ENCODE measurements around the gene SNX30. TPM values are rescaled to one million over a fixed set of nuclear protein-coding genes. Genes with fewer than 3 reads are reported as not detected.

The SNX30 gene
- total RNA-seq, 1 donor from 2014 or later = 22.5 TPM

GRCh38 chr9:112917987-112918362 lies 167.4 kb downstream of the SNX30 start:
- Histone ChIP-seq H3K4me3 (ENCODE audit: low read depth, low read length) (no peak overlapping the region), H3K36me3 (ENCODE audit: control insufficient read depth, insufficient read depth, low read length) (no peaks in the 10 kb centered on the region), H3K27me3 (ENCODE audit: control insufficient read depth, insufficient read depth, low read length) (peaks cover 2% of the 10 kb centered on the region)
- TF ChIP-seq, protein P1, sequence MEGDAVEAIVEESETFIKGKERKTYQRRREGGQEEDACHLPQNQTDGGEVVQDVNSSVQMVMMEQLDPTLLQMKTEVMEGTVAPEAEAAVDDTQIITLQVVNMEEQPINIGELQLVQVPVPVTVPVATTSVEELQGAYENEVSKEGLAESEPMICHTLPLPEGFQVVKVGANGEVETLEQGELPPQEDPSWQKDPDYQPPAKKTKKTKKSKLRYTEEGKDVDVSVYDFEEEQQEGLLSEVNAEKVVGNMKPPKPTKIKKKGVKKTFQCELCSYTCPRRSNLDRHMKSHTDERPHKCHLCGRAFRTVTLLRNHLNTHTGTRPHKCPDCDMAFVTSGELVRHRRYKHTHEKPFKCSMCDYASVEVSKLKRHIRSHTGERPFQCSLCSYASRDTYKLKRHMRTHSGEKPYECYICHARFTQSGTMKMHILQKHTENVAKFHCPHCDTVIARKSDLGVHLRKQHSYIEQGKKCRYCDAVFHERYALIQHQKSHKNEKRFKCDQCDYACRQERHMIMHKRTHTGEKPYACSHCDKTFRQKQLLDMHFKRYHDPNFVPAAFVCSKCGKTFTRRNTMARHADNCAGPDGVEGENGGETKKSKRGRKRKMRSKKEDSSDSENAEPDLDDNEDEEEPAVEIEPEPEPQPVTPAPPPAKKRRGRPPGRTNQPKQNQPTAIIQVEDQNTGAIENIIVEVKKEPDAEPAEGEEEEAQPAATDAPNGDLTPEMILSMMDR (IDR thresholded peaks at IDR 0.05; ENCODE audit: insufficient read depth, low read length, poor library complexity, severe bottlenecking) = no peak
- no peak for DNase-seq (ENCODE audit: low read depth)

DNA sequence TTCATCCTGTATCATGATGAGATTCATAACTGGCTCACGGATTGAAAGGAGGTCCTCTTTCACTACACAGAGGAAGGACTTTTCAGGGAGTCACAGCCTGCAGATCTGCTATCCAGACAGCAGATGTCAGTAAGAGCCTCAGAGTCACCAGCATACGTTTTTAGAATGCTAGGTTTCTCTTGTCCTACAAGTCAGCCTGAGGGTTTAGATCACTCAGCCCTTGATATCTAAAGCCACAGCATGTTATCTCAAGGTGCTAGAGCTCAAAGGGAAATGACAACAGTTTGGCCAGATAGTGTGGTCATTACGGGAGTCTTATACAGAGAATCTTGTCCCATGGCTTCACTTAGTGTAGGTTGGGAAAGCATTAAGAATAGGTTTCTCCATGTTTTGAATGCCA lies 171.0 kb downstream of the SNX30 start:
- DNase-seq (ENCODE audit: low read depth) = no peak
- TF ChIP-seq, protein P1 (IDR thresholded peaks at IDR 0.05; ENCODE audit: insufficient read depth, low read length, poor library complexity, severe bottlenecking) = peak; percentile 52
- H3K27me3 ChIP-seq (ENCODE audit: control insufficient read depth, insufficient read depth, low read length) = peaks cover 2% of the 10 kb centered on the region
- no peak overlapping the region for H3K4me3 ChIP-seq (ENCODE audit: low read depth, low read length)
- H3K36me3 ChIP-seq (ENCODE audit: control insufficient read depth, insufficient read depth, low read length) = no peaks in the 10 kb centered on the region

Other genes with a start within 250 kb of the SNX30 start
- 24.5 and 25.0 TPM in 2 replicates for gene INIP, start 32.6 kb upstream of the SNX30 start, total RNA-seq
- not detected in 2 replicates for gene SLC46A2, start 140.1 kb downstream of the SNX30 start, total RNA-seq